NOMO-1 treated with dmso at 0.1 percent for 144 hours (cell line): ENCODE data around the gene ZNF236.

Experiments used
- DNase-seq: peaks from one replicate; lab custom pipeline; 2025; ENCODE audit not compliant: unreplicated experiment; lab: John Stamatoyannopoulos, UW

ZNF236 gene

DNA sequence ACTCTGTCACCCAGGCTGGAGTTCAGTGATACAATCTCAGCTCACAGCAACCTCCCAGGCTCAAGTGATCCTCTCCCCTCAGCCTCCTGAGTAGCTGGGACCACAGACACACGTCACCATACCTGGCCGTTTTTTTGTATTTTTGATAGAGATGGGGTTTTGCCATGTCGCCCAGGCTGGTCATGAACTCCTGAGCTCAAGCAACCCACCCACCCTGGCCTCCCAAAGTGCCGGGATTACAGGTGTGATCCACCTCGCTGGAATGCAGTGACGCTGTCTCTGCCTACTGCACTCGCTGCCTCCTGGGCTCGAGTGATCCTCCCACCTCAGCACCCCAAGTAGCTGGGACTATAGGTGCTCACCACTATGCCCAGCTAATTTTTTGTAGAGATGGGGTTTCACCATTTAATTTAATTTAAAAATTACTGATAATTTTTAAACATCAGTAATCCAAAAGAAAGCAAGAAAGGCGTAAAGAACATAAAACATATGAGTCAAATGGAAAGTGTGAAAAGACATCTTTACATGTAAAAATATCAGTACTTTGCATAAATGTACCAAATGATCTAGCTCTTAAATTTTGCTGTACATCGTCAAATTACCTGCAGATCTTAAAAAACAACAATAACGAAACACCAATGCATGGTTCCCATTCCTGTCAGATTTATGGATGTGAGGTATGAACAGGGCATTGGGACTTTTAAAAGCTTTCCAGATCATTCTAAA is 2.8 kb upstream of the ZNF236 start:
- no peak for DNase-seq

GRCh38 chr18:76821356-76821874 is 942 bp upstream of the ZNF236 start:
- DNase-seq: no peak

GRCh38 chr18:76821875-76822505 is 367 bp upstream of the ZNF236 start:
- DNase-seq: no peak

DNA sequence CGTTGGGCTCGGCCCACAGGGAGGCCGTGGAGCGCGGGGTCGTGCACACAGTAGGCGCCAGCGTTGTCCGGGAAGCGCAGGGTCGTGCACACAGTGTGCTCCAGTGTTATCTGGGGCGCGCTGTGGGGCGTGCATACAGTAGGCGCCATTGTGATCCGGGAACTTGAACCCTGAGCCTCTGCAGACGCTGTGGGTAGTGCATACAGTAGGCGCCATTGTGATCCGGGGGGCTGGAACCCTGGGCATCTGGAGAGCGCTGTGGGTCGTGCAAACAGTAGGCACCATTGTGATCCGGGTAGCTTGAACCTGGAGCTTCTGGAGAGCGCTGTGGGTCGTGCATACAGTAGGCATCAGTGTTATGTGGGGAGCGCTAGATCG is 793 bp downstream of the ZNF236 start:
- DNase-seq: no peak

DNA sequence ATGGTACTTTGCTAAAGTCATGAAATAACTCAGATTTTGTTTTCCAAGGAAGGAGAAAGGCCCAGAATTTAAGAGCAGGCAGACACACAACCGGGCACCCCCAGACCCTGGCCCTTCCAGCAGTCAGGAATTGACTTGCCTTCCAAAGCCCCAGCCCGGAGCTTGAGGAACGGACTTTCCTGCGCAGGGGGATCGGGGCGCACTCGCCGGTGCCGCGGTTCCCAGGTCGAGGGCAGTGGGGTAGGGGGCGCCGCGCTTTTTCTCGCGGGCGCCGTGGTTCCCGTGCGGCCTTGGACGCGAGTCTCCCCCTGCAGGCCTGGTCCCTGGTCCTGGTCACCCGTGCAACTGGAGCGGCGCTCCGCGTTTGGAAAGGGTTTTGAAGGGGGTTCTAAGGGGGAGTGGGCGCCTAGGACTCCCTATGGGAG is 1.2 kb downstream of the ZNF236 start:
- DNase-seq: no peak

GRCh38 chr18:76824145-76824676 is 1.9 kb downstream of the ZNF236 start:
- DNase-seq: no peak

GRCh38 chr18:76824754-76825153 is 2.4 kb downstream of the ZNF236 start:
- no peak for DNase-seq

GRCh38 chr18:76827205-76828200 is 5.1 kb downstream of the ZNF236 start:
- no peak for DNase-seq

GRCh38 chr18:76834379-76834778 is 12.0 kb downstream of the ZNF236 start:
- DNase-seq: no peak

DNA sequence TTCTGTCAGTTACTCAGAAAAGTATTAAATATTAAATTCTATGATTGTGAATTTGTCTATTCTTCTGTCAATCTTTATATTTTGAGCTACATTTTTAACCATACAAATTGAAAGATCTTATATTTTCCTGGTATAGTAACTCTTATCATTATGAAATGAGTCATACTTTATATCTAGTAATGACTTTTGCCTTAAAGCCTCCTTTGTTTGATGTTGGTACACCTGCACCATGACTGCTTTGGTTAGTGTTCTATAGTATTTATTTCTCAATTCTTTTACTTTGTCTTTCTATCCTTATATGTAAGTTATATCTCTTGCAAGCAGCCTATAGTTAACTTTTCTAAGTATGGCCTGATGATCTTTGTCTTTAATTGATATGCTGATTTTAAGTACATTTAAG is 13.0 kb downstream of the ZNF236 start:
- DNase-seq: no peak

DNA sequence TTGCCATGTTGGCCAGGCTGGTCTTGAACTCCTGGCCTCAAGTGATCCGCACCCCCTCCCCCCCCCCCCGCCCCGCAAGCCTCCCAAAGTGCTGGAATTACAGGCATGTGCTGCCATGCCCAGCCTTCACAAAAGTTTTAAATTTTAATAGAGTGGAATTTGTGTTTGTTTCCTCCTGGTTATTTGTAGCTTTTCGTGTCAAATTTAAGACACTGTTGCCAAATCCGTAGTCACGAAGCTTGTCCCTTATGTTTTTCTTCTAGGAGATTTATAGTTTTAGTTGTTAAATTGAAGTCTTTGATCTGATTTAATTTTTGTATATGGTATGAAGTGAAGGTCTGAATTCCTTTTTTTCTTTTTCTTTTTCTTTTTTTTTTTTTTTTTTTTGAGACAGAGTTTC is 14.7 kb downstream of the ZNF236 start:
- no peak for DNase-seq

GRCh38 chr18:76838182-76838581 is 15.8 kb downstream of the ZNF236 start:
- no peak for DNase-seq

GRCh38 chr18:76839086-76839794 is 16.9 kb downstream of the ZNF236 start:
- DNase-seq: no peak

DNA sequence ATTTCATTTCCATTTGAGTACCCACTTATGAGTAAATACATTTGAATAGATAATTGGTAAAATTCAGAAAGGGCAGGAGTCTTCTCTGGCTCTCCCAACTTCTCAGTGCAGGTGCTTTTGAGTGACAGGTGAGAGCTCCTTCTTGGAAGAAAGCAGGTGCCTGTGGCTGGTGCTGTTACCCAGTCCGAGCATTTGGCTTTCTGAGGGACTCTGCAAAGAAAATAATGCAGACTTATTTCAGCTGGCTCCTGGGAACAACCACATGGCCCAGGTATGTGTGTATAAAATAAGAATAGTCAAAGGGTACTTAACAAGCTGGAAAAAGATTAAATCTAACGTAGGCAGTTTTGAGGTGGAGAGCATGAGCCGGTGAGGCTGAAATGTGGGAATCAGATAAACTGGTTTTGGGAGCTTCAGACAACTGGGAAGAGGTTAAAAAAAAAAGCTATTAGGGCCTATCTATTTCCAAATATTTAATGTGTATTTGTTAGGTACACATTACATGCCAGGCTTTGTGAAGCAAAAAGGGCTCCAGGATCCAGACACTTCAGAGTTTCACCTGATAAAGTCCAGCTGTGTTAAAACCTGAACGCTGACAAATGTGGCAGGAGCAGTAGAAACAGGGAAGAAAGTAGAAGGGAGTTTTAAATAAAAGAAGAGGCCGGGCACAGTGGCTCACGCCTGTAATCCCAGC is 20.6 kb downstream of the ZNF236 start:
- DNase-seq: no peak

DNA sequence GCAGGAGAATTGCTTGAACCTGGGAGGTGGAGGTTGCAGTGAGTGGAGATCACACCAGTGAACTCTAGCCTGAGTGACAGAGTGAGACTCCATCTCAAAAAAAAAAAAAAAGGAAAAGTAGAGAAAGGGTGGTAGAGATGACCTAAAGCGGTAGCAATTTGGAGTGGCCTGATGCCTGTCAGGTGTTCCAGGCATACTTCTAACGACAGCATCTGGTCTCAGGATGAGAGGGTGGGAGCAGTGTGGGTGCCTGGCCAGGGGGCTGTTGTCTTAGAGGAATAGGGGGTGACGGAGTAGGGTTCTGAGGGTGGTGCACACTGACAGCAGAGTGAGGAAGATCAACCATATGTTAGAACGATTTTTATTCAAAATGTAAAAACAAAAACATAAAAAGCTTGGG is 21.8 kb downstream of the ZNF236 start:
- no peak for DNase-seq

DNA sequence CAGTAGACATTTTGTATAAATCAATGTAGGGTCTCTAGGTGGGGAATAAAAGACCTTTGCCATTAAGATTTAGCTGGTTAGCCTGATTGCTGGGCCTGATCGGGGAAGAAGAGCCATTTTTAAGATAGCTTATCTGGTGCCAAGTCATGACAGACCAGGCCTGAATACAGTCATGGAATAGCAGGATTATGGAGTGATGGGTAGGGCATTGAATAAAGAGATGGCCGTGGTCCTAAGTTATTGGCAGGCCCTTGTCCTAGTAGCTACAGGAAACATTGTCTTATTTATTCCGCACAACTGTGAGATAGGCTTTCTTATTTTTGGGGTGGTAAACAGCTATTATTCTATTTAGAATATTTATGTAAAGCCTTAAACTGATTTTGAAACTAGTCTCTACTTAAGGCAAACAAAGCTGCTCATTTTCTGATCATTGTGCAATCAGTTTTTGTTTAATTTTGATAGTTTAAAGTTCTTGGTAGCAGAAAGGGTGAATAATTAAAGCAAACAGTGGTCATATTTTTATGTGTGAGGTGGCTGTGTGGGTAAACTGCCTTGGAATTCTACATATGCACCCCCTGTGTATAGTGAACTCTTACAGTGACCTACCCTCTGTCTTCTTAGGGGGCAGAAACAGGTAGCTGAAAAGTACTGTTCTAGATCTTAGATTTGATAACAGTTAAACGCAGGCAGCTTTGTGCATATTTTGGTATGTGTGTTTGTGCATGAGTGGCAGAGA is 22.6 kb downstream of the ZNF236 start:
- DNase-seq: no peak

- no peak for DNase-seq
These were observed 23.9 kb downstream of the ZNF236 start for GRCh38 chr18:76846217-76846616.

- no peak for DNase-seq
These were observed 25.6 kb downstream of the ZNF236 start for GRCh38 chr18:76847916-76848315.

DNA sequence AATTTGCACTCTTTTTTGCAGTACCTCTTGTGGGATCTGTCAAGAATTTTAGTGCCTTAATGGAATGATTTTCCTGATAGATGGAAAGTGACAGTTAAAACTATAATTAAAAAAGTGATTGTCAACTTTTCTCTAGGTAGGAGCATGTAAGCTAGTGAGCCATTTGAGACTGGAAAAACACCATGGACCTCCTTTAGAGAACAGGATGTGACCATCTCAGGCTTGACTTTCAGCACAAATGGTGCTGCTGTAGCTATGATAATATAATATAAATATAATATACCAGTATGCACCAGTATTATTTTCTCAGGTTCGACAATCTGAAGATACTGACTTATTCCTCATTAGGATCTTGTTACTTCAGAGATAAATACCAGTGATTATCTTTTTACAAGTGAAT is 27.8 kb downstream of the ZNF236 start:
- no peak for DNase-seq
